Glutamatergic neuron (in vitro differentiated cells): ENCODE results near the gene GATAD1. TPM values are rescaled to one million over a fixed set of nuclear protein-coding genes. Genes with fewer than 3 reads are reported as not detected.
"Not testable (repeated sequence)": the region's sequence is repeated elsewhere in the genome, so short reads cannot be mapped to it uniquely, and the experiment has no call there.

Experiments used
- DNase-seq: peaks from one replicate; pipeline ENCODE4 v3.0.0; 2022
- H3K27ac Mint-ChIP-seq: one replicate; pipeline ENCODE4 v1.8.0; 2020; ENCODE audit warnings: mild to moderate bottlenecking, mixed read lengths, inconsistent platforms; ENCODE audit not compliant: unreplicated experiment
- H3K27me3 Mint-ChIP-seq: one replicate; pipeline ENCODE4 v1.8.0; 2020; ENCODE audit warnings: mild to moderate bottlenecking, moderate library complexity, mixed read lengths, inconsistent platforms; ENCODE audit not compliant: unreplicated experiment
- H3K36me3 Mint-ChIP-seq: one replicate; pipeline ENCODE4 v1.8.0; 2020; ENCODE audit warnings: mild to moderate bottlenecking, mixed read lengths, inconsistent platforms; ENCODE audit not compliant: unreplicated experiment
- H3K4me1 Mint-ChIP-seq: one replicate; pipeline ENCODE4 v1.8.0; 2020; ENCODE audit warnings: mild to moderate bottlenecking, low read depth, mixed read lengths, inconsistent platforms; ENCODE audit not compliant: unreplicated experiment
- H3K4me3 Mint-ChIP-seq: one replicate; pipeline ENCODE4 v1.8.0; 2020; ENCODE audit warnings: mild to moderate bottlenecking, mixed read lengths, inconsistent platforms; ENCODE audit not compliant: unreplicated experiment
- H3K9me3 Mint-ChIP-seq: one replicate; pipeline ENCODE4 v1.8.0; 2020; ENCODE audit warnings: mild to moderate bottlenecking, moderate library complexity, mixed read lengths, inconsistent platforms; ENCODE audit not compliant: unreplicated experiment
- total RNA-seq: library from RNA; stranded (reverse); fragmentation: NEBNext Ultra II Directional; extraction: Animal tissue kit (Norgen Biotek cat#: 25700); gene quantifications from one replicate; pipeline ENCODE4 v1.2.1, GENCODE V29; 2021; ENCODE audit not compliant: unreplicated experiment
- TF ChIP-seq, protein P1 (sequence below): fragments of 200-600 bp; sonication (generic); IDR thresholded peaks from one replicate; pipeline ENCODE4 v1.5.0; 2021; ENCODE audit not compliant: partially characterized antibody, unreplicated experiment

GATAD1 gene
- total RNA-seq, 1 donor from 2014 or later, result 20.3 TPM

DNA sequence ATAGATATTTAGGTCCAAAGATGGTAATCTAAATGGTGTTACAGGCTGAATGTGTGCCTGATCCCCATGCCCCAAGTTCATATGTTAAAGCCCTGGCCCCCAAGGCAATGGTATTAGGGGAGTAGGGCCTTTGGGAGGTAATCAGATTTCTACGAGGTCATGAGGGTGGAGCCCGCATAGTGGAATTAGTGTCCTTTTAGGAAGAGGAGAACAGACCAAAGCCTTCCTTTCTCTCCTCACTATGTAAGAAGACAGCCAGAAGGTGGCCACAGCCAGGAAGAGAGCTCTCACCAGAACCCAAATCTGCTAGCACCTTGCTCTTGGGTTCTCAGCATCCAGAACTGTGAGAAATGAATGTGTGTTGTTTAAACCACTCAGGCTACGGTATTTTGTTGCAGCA is 15.3 kb downstream of the GATAD1 start:
- H3K36me3 Mint-ChIP-seq, result no peaks in the 10 kb centered on the region
- TF ChIP-seq, protein P1, sequence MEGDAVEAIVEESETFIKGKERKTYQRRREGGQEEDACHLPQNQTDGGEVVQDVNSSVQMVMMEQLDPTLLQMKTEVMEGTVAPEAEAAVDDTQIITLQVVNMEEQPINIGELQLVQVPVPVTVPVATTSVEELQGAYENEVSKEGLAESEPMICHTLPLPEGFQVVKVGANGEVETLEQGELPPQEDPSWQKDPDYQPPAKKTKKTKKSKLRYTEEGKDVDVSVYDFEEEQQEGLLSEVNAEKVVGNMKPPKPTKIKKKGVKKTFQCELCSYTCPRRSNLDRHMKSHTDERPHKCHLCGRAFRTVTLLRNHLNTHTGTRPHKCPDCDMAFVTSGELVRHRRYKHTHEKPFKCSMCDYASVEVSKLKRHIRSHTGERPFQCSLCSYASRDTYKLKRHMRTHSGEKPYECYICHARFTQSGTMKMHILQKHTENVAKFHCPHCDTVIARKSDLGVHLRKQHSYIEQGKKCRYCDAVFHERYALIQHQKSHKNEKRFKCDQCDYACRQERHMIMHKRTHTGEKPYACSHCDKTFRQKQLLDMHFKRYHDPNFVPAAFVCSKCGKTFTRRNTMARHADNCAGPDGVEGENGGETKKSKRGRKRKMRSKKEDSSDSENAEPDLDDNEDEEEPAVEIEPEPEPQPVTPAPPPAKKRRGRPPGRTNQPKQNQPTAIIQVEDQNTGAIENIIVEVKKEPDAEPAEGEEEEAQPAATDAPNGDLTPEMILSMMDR, result no peak
- peaks cover 3% of the 10 kb centered on the region for H3K27me3 Mint-ChIP-seq
- H3K4me1 Mint-ChIP-seq, result no peaks in the 10 kb centered on the region
- no peak overlapping the region for H3K4me3 Mint-ChIP-seq
- no peak for DNase-seq
- H3K27ac Mint-ChIP-seq, result no peak overlapping the region
- H3K9me3 Mint-ChIP-seq, result peaks cover 2% of the 10 kb centered on the region

DNA sequence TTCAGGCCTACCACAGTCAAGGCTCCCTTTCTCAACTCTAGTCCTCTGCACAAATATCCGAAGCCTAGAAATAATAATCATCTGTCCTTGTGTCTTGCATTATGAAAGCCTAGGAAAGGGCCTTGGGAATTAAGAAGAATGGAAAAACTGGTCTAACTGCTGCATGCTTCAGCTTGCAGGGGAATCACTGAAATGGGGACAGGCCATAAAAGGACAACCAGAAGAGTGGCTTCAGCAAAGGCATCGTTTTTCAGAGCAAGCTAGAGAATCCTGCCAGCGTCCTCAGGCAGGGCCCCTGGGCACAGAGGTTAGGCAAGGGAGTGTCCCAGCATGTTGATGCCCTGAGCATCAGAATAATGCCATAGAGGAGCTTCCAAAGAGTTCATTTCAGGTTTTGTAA is 17.2 kb downstream of the GATAD1 start:
- no peak overlapping the region for H3K27ac Mint-ChIP-seq
- TF ChIP-seq, protein P1, result no peak

DNA sequence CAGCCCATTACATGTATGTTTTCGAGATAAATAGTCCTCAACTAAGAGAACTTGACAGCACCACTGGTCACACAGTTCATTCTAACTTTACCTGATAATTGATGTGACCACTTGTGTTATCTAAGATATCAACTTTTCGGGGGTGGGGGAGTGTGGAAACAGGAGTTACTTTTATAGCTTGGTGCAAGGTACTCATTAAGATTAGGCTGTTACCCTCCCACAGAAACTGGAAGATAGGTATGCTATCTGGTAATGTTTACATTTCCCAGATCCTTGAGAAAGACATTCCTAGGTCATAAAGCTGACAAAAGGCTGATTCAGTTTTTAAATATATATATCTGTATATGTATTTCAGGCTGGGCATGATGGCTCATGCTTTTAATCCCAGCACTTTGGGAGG is 19.4 kb downstream of the GATAD1 start:
- Mint-ChIP-seq H3K4me1 (no peaks in the 10 kb centered on the region), H3K27ac (no peak overlapping the region), H3K4me3 (no peak overlapping the region), H3K9me3 (peaks cover 3% of the 10 kb centered on the region), H3K36me3 (peaks cover 18% of the 10 kb centered on the region), H3K27me3 (peaks cover 8% of the 10 kb centered on the region)
- DNase-seq, result no peak
- TF ChIP-seq, protein P1, result no peak

More for the DNA sequence above, 17.2 kb downstream of the GATAD1 start:
- Mint-ChIP-seq H3K27me3 (peaks cover 3% of the 10 kb centered on the region), H3K9me3 (peaks cover 2% of the 10 kb centered on the region), H3K36me3 (peaks cover 8% of the 10 kb centered on the region), H3K4me3 (no peak overlapping the region), H3K4me1 (no peaks in the 10 kb centered on the region)
- DNase-seq, result no peak

DNA sequence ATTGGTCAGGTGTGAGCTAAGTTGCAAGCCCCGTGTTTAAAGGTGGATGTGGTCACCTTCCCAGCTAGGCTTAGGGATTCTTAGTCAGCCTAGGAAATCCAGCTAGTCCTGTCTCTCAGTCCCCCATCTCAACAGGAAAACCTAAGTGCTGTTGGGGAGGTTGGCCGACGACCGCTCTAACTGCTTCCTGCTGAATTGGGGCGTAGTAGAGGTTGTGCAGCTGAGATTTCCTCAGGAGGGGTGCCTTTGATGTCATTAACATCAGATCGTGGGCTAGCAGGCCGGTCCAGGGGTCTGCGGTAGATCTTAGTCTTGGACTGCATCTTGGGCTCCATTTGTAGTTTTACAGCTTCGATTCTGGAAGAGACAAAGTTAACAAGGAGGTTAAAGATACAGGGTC is 21.3 kb downstream of the GATAD1 start:
- not testable (repeated sequence) for H3K4me1 Mint-ChIP-seq, H3K4me3 Mint-ChIP-seq, H3K9me3 Mint-ChIP-seq, H3K27ac Mint-ChIP-seq, H3K27me3 Mint-ChIP-seq, DNase-seq
- peaks cover 18% of the 10 kb centered on the region for H3K36me3 Mint-ChIP-seq

DNA sequence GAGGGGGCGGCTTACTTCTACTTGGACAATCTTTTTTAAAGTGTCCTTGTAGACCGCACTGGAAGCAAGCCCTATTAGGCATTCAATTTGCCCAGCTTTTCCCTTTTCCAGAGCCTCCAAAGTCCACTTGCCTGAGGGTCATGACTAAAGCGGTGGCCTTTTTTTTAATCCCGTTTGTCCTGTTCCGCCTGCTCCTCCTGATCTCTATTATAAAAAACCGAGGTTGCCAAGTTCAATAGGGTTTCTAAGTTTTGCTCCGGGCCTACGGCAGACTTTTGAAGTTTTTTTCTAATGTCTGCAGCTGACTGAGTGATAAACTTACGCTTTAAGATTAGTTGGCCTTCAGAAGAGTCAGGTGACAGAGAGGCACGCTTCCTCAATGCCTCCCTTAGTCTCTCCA is 26.7 kb downstream of the GATAD1 start:
- not testable (repeated sequence) for H3K27ac Mint-ChIP-seq, DNase-seq, H3K27me3 Mint-ChIP-seq, H3K4me1 Mint-ChIP-seq, H3K4me3 Mint-ChIP-seq, H3K9me3 Mint-ChIP-seq
- peaks cover 15% of the 10 kb centered on the region for H3K36me3 Mint-ChIP-seq

DNA sequence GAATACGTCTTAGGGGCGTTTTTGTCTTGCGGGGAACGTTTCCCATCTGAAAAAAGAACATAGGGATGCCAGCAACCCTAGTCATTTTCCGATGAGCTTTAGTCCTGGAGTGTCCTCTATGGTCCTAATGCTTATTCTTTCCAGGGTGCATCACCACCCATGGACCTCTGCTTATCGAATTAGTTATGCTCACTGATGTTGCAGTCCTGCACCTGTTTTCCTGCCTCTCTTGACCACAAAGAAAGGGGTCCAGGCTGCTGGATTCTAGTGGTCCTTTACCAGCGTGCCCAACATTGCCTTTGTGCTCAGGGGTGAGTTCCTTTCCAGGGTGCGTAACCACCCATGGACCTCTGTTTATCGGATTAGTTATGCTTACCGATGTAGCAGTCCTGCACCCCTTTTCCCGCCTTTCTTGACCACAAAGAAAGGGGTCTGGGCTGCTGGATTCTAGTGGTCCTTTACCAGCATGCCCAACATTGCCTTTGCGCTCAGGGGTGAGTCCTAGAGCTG is 28.0 kb downstream of the GATAD1 start:
- DNase-seq, H3K4me3 Mint-ChIP-seq, H3K27ac Mint-ChIP-seq, H3K9me3 Mint-ChIP-seq, H3K27me3 Mint-ChIP-seq, H3K36me3 Mint-ChIP-seq, H3K4me1 Mint-ChIP-seq: not testable (repeated sequence)

DNA sequence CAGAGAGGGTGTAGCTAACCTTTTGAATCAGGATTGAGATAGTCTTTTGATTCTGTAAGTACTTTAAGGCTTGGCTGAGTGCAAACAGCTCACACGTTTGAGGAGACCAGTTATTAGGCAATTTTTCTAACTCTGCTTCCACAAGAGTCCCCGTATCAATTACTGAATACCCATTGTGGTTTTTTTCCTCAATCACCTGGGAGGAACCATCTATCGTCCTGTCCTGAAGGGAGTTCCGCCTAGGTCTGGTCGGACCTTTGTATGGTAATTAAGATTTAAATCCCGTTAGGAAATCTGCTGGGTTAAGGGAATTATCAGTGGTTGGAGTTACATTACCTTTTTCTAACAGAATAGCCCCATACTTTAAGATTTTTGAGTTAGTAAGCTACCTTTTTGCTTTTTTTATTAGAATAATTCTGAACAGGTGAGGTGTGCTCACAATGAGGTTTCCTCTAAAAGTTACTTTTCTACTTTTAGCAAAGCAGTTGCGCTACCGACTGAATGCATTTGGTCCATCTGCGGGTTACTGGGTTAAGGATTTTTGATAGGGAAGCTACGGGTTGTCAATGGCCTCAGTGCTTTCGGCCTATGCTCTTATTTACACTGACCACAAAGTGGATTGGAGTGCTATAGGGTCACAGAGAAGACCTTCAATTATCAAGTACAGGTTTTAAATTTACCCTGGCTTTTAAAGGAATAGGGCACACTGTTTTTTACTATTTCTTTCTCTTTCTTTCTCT is 28.7 kb downstream of the GATAD1 start:
- not testable (repeated sequence) for DNase-seq, H3K27me3 Mint-ChIP-seq, H3K9me3 Mint-ChIP-seq, H3K4me1 Mint-ChIP-seq, H3K4me3 Mint-ChIP-seq, H3K36me3 Mint-ChIP-seq, H3K27ac Mint-ChIP-seq

DNA sequence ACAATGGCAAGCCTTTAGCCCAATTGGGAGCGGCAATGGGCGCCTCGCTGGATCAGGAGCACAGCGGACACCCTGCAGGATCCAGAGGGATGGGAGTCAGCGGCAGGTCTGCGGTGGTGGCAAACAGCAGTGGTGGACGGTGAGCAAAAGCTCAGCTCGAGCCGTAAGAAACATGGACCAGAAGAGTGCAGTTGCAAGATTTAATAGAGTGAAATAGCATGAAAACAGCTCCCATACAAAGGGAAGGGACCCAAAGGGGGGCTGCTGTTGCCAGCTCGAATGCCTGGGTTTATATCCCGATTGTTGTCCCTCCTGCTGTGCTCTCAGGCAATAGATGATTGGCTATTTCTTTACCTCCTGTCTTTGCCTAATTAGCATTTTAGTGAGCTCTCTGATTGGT is 30.4 kb downstream of the GATAD1 start, which contains the start of gene ERVW-1:
ERVW-1 (minus strand) TSS at position 266 of the 400 bp plus-strand sequence. CDS start 7,565 bp downstream, outside the sequence.
- H3K27me3 Mint-ChIP-seq, H3K27ac Mint-ChIP-seq, H3K9me3 Mint-ChIP-seq, H3K4me3 Mint-ChIP-seq, DNase-seq, H3K4me1 Mint-ChIP-seq, H3K36me3 Mint-ChIP-seq: not testable (repeated sequence)
